ENCODE measurements around the gene KCMF1. TPM values are rescaled to one million over a fixed set of nuclear protein-coding genes. Genes with fewer than 3 reads are reported as not detected.

KCMF1 gene
- total RNA-seq, 1 donor from 2014 or later, result 94.3 TPM

Other genes starting within 250 kb of the KCMF1 start
- gene TRABD2A, start 90.1 kb upstream of the KCMF1 start, total RNA-seq, result 0.62 TPM
- gene TMSB10, start 65.5 kb upstream of the KCMF1 start, total RNA-seq, result 450 TPM
- gene TCF7L1, start 162.2 kb downstream of the KCMF1 start, total RNA-seq, result 7.1 TPM